H9 (cell line): ENCODE measurements around the gene ADORA1. TPM values are rescaled to one million over a fixed set of nuclear protein-coding genes. Genes with fewer than 3 reads are reported as not detected.

Source experiments
- DNase-seq: peaks from one replicate; pipeline ENCODE4 v3.0.0-alpha.2; 2017
- H2AFZ ChIP-seq: one replicate; pipeline ENCODE4 v1.6.1; 2013; ENCODE audit warnings: mild to moderate bottlenecking, low read length, control low read depth, moderate library complexity
- H2AK5ac ChIP-seq: 2 replicates; pipeline ENCODE4 v1.6.1; 2013; ENCODE audit warnings: low read length, control low read depth, mixed read lengths; ENCODE audit not compliant: insufficient read length
- H2BK120ac ChIP-seq: one replicate; pipeline ENCODE4 v1.6.1; 2013; ENCODE audit warnings: low read depth, mild to moderate bottlenecking, low read length, control low read depth, inconsistent platforms; ENCODE audit not compliant: poor library complexity, severe bottlenecking
- H2BK12ac ChIP-seq: 2 replicates; pipeline ENCODE4 v1.6.1; 2013; ENCODE audit warnings: low read length, control low read depth, mixed read lengths, low read depth; ENCODE audit not compliant: insufficient read length
- H2BK15ac ChIP-seq: 2 replicates; pipeline ENCODE4 v1.6.1; 2013; ENCODE audit warnings: low read depth, low read length, control low read depth
- H2BK20ac ChIP-seq: one replicate; pipeline ENCODE4 v1.6.1; 2013; ENCODE audit warnings: low read depth, mild to moderate bottlenecking, low read length, control low read depth, inconsistent platforms; ENCODE audit not compliant: poor library complexity, severe bottlenecking
- H2BK5ac ChIP-seq: 2 replicates; pipeline ENCODE4 v1.6.1; 2013; ENCODE audit warnings: low read length, control low read depth, mixed read lengths; ENCODE audit not compliant: insufficient read length
- H3K14ac ChIP-seq: 2 replicates; pipeline ENCODE4 v1.6.1; 2013; ENCODE audit warnings: low read length, control low read depth; ENCODE audit not compliant: insufficient read depth
- H3K18ac ChIP-seq: 2 replicates; pipeline ENCODE4 v1.6.1; 2013; ENCODE audit warnings: low read depth, mild to moderate bottlenecking, mixed read lengths, low read length, control low read depth; ENCODE audit not compliant: insufficient read length
- H3K23ac ChIP-seq: 2 replicates; pipeline ENCODE4 v1.6.1; 2013; ENCODE audit warnings: low read length, control low read depth, mixed read lengths, low read depth; ENCODE audit not compliant: insufficient read length
- H3K23me2 ChIP-seq: 2 replicates; pipeline ENCODE4 v1.6.1; 2013; ENCODE audit warnings: low read depth, mild to moderate bottlenecking, mixed read lengths, low read length, control low read depth; ENCODE audit not compliant: insufficient read length, poor library complexity, severe bottlenecking
- H3K27ac ChIP-seq: 2 replicates; pipeline ENCODE4 v1.5.1; 2013; ENCODE audit warnings: low read length, control low read depth, mixed read lengths, low read depth; ENCODE audit not compliant: insufficient read length
- H3K27me3 ChIP-seq: 2 replicates; pipeline ENCODE4 v1.6.1; 2013; ENCODE audit warnings: low read length, control low read depth, inconsistent platforms; ENCODE audit not compliant: insufficient read depth
- H3K4ac ChIP-seq: 2 replicates; pipeline ENCODE4 v1.6.1; 2013; ENCODE audit warnings: low read depth, mild to moderate bottlenecking, control low read depth, inconsistent platforms, low read length, moderate library complexity
- H3K4me1 ChIP-seq: 2 replicates; pipeline ENCODE4 v1.6.1; 2013; ENCODE audit warnings: low read length, control low read depth, inconsistent platforms; ENCODE audit not compliant: insufficient read depth
- H3K4me2 ChIP-seq: 2 replicates; pipeline ENCODE4 v1.6.1; 2013; ENCODE audit warnings: low read length, control low read depth, mixed read lengths; ENCODE audit not compliant: insufficient read length, insufficient read depth
- H3K56ac ChIP-seq: 2 replicates; pipeline ENCODE4 v1.6.1; 2013; ENCODE audit warnings: low read depth, mild to moderate bottlenecking, mixed read lengths, low read length, control low read depth; ENCODE audit not compliant: insufficient read length
- H3K79me1 ChIP-seq: 2 replicates; pipeline ENCODE4 v1.6.1; 2013; ENCODE audit warnings: low read depth, mild to moderate bottlenecking, moderate library complexity, low read length, control low read depth, inconsistent platforms; ENCODE audit not compliant: insufficient read depth, poor library complexity, severe bottlenecking
- H3K79me2 ChIP-seq: 2 replicates; pipeline ENCODE4 v1.6.1; 2013; ENCODE audit warnings: low read length, control low read depth, inconsistent platforms; ENCODE audit not compliant: insufficient read depth
- H3K9ac ChIP-seq: 2 replicates; pipeline ENCODE4 v1.6.1; 2013; ENCODE audit warnings: low read length, control low read depth, mixed read lengths; ENCODE audit not compliant: insufficient read length; ENCODE audit errors: extremely low read depth
- H3K9me3 ChIP-seq: one replicate; pipeline ENCODE4 v1.6.1; 2013; ENCODE audit warnings: low read depth, low read length, inconsistent platforms; ENCODE audit not compliant: control insufficient read depth
- H3T11ph ChIP-seq: one replicate; pipeline ENCODE4 v1.6.1; 2013; ENCODE audit warnings: mild to moderate bottlenecking, low read length, control low read depth, inconsistent platforms
- H4K20me1 ChIP-seq: one replicate; pipeline ENCODE4 v1.6.1; 2013; ENCODE audit not compliant: control insufficient read depth, insufficient read length, insufficient read depth
- H4K5ac ChIP-seq: 2 replicates; pipeline ENCODE4 v1.6.1; 2013; ENCODE audit warnings: low read depth, mild to moderate bottlenecking, mixed read lengths, low read length, control low read depth; ENCODE audit not compliant: insufficient read length
- H4K8ac ChIP-seq: replicated peaks from 2 replicates; pipeline ENCODE4 v1.6.1; 2013; ENCODE audit warnings: low read length, control low read depth, mixed read lengths, low read depth; ENCODE audit not compliant: insufficient read length
- H4K91ac ChIP-seq: 2 replicates; pipeline ENCODE4 v1.6.1; 2013; ENCODE audit warnings: low read depth, mild to moderate bottlenecking, moderate library complexity, mixed read lengths, low read length, control low read depth; ENCODE audit not compliant: insufficient read length
- H3K27ac Mint-ChIP-seq, 3 experiments: 2 replicates in 2 of 3; 3 replicates in 1 of 3; pipeline ENCODE4 v1.8.0; 2020 to 2021; ENCODE audit warnings: mixed read lengths in 3 of 3, mild to moderate bottlenecking in 1 of 3, moderate library complexity in 1 of 3
- H3K27me3 Mint-ChIP-seq: 2 replicates; pipeline ENCODE4 v1.8.0; 2021; ENCODE audit warnings: low read depth, mild to moderate bottlenecking, moderate library complexity, mixed read lengths
- H3K36me3 Mint-ChIP-seq, 3 experiments: 2 replicates in 2 of 3; 3 replicates in 1 of 3; pipeline ENCODE4 v1.8.0; 2020 to 2021; ENCODE audit warnings: low read depth in 3 of 3, mixed read lengths in 3 of 3; ENCODE audit not compliant: insufficient read depth in 1 of 3
- H3K4me1 Mint-ChIP-seq, 2 experiments: 2 replicates each; pipeline ENCODE4 v1.8.0; 2020; ENCODE audit warnings: mixed read lengths in 2 of 2
- H3K4me3 Mint-ChIP-seq, 2 experiments: 2 replicates in 1 of 2; 3 replicates in 1 of 2; pipeline ENCODE4 v1.8.0; 2020 to 2021; ENCODE audit warnings: mild to moderate bottlenecking in 2 of 2, mixed read lengths in 2 of 2, moderate library complexity in 1 of 2
- H3K9me3 Mint-ChIP-seq, 2 experiments: 2 replicates in 1 of 2; 3 replicates in 1 of 2; pipeline ENCODE4 v1.8.0; 2020; ENCODE audit warnings: mild to moderate bottlenecking in 2 of 2, mixed read lengths in 2 of 2, moderate library complexity in 1 of 2
- WGBS: extraction: QIAGEN DNeasy Blood & Tissue Kit; methylation state at CpG from one replicate; pipeline ENCODE4 v1.1.7; 2013; ENCODE audit warnings: missing lambda C conversion rate, low lambda C conversion rate, mixed read lengths; ENCODE audit not compliant: insufficient read length; ENCODE audit errors: extremely low coverage; 5-methylcytosine and 5-hydroxymethylcytosine counted together
- total RNA-seq: library from RNA; stranded (reverse); gene quantifications from 2 replicates; pipeline ENCODE4 v1.2.1, GENCODE V29; 2021
- TF ChIP-seq, protein P1 (sequence below): fragments of 200-600 bp; sonication (generic); conservative IDR thresholded peaks from 3 replicates; pipeline ENCODE4 v1.8.0; 2021; ENCODE audit warnings: antibody characterized with exemption, mild to moderate bottlenecking

ADORA1 gene
- total RNA-seq, 1 experiment from 2014 or later: 1.3 TPM

DNA sequence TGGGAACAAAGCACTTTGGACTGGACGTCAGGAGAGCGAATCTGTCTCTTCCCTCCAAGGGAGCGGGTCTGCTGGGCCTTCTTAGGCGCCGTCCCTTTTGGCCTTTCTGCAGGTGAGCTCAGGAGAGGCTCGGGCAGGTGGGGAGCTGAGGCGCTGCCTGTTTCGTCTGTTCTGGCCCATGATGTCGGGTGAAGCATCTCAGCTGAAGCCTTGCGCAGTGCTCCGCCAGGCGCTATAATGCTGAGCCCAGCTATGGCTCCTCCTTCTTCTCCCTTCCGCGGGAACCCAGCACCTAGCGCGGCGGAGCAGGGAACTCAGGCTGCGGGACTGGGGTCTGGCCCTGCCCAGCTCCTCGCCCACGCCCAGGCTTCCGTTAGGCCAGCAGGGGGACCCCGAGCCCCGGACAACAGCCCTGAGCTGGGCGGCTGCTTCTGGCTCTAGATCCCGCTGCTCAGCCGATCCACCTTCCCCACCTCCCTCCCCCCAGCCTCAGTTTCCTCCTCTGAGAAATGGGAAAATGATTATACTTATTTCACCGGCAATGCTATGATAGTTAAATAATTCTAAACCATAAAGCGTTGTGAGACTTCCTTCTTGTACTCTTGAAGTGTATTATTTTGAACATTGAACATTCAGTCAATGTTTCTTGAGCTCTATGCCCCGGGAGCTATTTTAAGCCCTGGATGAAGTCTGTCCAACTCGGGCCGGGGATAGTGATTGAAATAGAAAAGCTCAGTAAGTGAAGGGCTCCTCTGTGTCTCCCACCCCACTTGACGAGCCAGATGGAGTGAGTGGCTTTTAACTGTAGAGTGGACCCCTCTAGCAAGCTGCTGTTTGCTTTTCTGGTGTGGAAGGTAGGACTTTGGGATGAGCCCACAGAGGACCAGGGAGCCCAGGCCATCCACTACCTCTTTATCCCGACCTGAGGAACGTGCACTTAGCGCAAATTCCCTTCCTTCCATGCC, 9.6 kb upstream of the ADORA1 start:
- H3K9me3 ChIP-seq: no peaks in the 10 kb centered on the region
- H3K4me2 ChIP-seq: peak overlapping the region; percentile 25
- H3K4me1 Mint-ChIP-seq: peaks cover 4 to 7% of the 10 kb centered on the region in 2 experiments; a peak in 2 of 4 replicates
- H3K14ac ChIP-seq: no peak overlapping the region
- no peak overlapping the region for H4K8ac ChIP-seq
- peaks cover 45% of the 10 kb centered on the region for H3K27me3 Mint-ChIP-seq
- H4K20me1 ChIP-seq: no peaks in the 10 kb centered on the region
- no peak overlapping the region for H3K18ac ChIP-seq
- no peaks in the 10 kb centered on the region for H3K79me1 ChIP-seq
- no peak overlapping the region for H2AK5ac ChIP-seq
- H3K23me2 ChIP-seq: no peaks in the 10 kb centered on the region
- peak overlapping the region; percentile 3 to 47; a peak in 1 of 5 replicates for H3K4me3 Mint-ChIP-seq
- no peak overlapping the region for H2BK12ac ChIP-seq
- H2BK5ac ChIP-seq: no peak overlapping the region
- no peak overlapping the region for H2BK15ac ChIP-seq
- no CpG with 5 or more reads among the region's 35 CpGs for WGBS
- DNase-seq: peak; percentile 92
- H3K4ac ChIP-seq: no peak overlapping the region
- H3T11ph ChIP-seq: no peak overlapping the region
- H3K4me1 ChIP-seq: no peaks in the 10 kb centered on the region
- no peak overlapping the region for H3K23ac ChIP-seq
- no peaks in the 10 kb centered on the region for H3K36me3 Mint-ChIP-seq
- H3K79me2 ChIP-seq: no peaks in the 10 kb centered on the region
- no peak overlapping the region for H2BK20ac ChIP-seq
- H3K27ac ChIP-seq: no peak overlapping the region
- no peaks in the 10 kb centered on the region for H3K27me3 ChIP-seq
- no peak overlapping the region for H4K91ac ChIP-seq
- H3K9me3 Mint-ChIP-seq: no peaks in the 10 kb centered on the region; a peak in 1 of 5 replicates
- H2AFZ ChIP-seq: no peak overlapping the region
- TF ChIP-seq, protein P1, sequence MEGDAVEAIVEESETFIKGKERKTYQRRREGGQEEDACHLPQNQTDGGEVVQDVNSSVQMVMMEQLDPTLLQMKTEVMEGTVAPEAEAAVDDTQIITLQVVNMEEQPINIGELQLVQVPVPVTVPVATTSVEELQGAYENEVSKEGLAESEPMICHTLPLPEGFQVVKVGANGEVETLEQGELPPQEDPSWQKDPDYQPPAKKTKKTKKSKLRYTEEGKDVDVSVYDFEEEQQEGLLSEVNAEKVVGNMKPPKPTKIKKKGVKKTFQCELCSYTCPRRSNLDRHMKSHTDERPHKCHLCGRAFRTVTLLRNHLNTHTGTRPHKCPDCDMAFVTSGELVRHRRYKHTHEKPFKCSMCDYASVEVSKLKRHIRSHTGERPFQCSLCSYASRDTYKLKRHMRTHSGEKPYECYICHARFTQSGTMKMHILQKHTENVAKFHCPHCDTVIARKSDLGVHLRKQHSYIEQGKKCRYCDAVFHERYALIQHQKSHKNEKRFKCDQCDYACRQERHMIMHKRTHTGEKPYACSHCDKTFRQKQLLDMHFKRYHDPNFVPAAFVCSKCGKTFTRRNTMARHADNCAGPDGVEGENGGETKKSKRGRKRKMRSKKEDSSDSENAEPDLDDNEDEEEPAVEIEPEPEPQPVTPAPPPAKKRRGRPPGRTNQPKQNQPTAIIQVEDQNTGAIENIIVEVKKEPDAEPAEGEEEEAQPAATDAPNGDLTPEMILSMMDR: peak; percentile 98
- H3K56ac ChIP-seq: no peak overlapping the region
- H3K27ac Mint-ChIP-seq: no peak overlapping the region
- no peak overlapping the region for H4K5ac ChIP-seq
- H3K9ac ChIP-seq: no peak overlapping the region
- H2BK120ac ChIP-seq: no peak overlapping the region
